GM21447 (cell line): ENCODE results near the gene TGM3.

Experiments
- ATAC-seq: cut with Tn5 transposase; IDR thresholded peaks from one replicate; pipeline ENCODE4 v1.9.1; 2021; ENCODE audit not compliant: unreplicated experiment

TGM3 gene

GRCh38 chr20:2283706-2284423 lies 11.9 kb upstream of the TGM3 start:
- no peak for ATAC-seq

DNA sequence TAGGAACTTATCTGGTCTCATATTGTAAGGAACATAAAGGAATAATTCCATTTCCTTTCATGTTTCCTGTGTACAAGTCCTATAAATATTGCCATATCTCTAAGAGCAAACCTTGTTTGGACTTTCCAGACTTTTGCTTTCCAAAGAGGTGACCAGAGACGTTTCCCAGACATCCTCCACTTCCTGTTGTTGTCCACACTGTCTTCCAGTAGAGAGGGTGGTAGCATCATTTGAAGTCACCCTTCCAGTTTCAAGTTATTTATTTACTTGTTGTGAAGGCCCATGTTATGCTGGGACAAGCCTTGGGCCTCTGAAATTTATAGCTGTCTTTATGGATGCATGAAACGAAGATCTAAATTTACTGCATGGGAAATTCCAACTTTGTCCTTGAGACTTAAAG lies 10.6 kb upstream of the TGM3 start:
- no peak for ATAC-seq

DNA sequence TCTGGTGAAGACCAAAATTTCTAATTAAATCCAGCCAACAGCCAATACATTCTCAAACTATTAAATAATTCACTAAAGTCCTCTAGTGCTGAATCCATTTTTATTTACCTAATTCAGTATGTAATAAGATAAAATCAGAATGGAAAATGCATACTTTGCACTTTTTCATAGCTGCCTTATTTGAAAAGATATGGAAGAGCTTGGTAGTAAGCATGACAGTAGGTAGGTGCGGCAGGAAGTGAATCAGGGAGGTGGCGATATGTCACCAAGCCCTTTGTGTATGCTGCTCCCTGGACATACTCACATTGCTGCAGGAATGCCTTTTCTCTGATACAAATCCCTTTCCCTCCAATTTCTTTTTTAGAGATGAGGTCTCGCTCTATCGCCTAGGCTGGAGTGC lies 10.2 kb upstream of the TGM3 start:
- ATAC-seq = no peak

DNA sequence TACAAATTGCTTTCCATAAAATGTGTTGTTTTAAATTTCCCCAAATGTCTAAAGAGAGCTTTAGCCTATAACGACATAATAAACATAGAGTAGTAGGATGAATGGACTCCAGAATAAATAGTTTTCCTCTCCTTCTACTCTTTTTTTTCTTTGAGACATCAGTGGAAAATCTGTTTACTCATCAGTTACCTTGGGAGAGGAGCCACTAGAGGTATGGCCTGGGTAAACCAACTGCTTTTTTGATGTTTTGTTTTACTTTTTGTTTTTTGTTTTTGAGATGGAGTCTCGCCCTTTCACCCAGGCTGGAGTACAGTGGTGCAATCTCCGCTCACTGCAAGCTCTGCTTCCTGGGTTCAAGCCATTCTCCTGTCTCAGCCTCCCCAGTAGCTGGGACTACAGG lies 8.3 kb upstream of the TGM3 start:
- no peak for ATAC-seq

- ATAC-seq = no peak
Observed at GRCh38 chr20:2289475-2289874, 6.3 kb upstream of the TGM3 start.

GRCh38 chr20:2290486-2290885 lies 5.3 kb upstream of the TGM3 start:
- ATAC-seq = no peak

DNA sequence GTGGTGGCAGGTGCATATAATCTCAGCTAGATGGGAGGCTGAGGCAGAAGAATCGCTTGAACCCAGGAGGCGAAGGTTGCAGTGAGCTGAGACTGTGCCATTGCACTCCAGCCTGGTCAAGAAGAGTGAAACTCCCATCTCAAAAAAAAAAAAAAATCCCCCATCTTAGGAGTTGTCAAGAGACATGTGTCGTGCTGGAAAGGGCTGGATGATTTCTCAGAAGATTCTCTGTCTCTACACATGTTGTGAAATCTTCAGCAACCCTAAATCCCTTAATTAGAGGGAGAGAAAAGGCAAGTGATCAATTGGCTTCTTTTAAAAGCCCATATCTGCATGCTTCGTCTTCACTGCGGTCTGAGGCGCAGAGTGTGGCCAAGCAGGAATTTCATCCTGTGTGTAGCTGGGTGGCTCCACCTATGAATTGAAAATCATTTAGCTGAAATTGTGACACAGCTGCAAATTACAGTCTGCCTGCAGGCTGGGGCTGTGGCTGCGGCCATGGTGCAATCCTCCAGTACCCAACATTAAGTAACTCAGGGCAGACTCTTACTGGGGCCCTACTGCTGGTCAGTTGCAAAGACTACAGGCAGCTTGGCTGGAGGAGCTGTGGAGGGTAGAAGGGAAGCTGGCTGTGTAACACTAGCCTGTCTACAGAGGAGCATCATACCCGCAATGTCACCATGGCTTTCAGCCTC lies 3.2 kb upstream of the TGM3 start:
- no peak for ATAC-seq

DNA sequence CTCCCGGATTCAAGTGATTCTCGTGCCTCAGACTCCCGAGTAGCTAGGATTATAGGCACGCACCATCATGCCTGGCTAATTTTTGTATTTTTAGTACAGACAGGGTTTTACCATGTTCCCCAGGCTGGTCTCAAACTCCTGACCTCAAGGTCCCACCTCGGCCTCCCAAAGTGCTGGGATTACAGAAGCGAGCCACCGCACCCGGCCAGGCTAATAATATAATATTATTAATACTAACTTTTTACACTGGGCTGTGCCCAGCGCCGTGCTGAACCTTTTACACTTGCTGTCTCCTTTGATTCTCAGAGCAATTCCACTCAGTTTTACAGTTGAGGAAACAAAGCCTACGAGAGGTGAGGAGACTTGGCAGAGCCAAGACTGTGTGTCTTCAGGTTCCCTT lies 2.3 kb upstream of the TGM3 start:
- no peak for ATAC-seq

DNA sequence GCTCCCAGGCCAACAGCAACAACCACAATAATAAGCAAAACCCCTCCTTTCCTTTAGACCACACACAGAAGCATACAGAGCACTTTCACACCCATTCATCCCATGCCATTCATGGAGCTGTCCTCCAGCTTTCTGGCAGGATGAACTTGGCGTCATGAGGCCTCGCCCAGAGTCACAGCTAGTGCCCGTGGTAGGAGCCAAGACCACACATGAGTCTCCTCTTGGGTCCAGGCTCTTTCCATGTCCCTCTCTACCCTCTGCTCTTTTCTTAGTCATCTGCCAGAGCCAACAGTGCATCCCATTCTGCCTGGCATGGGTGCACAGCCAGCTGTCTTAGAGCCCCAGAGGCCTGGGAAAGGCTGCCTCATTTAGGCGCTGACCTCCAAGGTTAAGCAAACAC lies 1.8 kb upstream of the TGM3 start:
- ATAC-seq = no peak

DNA sequence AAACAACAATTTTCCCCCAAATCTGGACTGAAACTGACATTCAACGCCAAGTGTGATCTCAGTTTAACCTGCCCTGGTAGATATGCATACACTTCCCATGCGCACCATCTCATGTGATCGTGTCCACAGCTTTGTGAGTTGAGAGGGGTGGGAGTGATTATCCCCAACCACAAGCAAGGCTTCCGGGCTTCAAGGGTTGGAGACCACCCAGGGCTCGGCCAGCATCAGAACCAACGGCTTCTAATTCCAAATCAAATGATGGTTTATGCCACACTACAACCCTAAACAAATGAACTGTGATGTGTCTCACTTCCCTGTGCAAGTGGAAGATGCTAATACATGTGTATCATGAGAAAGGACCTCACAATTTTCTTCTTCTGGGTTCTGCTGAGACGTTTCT lies 515 bp upstream of the TGM3 start:
- ATAC-seq = no peak

- ATAC-seq = no peak
Observed at GRCh38 chr20:2296524-2297356, 939 bp downstream of the TGM3 start.

GRCh38 chr20:2297357-2297728 lies 1.5 kb downstream of the TGM3 start:
- no peak for ATAC-seq

DNA sequence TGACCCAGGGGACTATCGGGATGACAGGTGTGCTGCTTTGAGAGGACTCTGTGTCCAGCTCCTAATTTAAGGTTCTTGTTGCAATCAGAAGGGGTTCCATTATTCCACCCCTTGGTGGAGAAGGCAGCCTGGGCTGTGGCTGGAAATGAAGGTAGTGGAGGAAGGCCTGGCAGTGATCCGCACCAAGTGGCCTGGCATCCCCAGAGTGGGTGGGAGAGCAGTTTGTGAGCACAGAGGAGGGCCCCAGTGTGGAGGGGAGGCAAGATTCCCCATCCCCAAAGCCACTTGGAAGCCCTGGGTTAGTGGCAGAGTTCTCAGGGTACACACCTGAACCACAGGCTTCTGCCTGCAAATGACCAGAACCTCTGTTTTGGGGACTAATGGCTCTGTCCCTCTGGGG lies 2.3 kb downstream of the TGM3 start:
- ATAC-seq = no peak

DNA sequence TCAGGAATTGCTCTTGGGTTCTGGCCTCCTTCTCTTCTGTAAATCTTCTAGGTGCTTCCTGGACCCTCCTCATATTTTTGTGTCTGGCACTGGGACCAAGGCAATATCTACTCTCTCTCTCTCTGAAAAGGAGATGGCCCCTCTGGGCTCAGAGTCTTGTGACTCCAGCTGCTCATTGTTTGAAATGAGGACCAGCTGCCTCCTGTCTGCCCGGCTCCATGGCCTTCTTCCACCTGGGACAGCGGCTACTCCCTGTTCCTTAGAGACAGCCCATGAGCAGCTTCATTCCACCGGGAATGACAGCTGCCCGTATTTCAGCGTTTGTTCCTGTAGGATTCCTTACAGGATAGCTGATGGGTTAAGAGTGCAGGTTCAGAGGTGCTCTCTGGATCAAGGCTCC lies 2.9 kb downstream of the TGM3 start:
- ATAC-seq = no peak

- ATAC-seq = no peak
Observed at GRCh38 chr20:2299301-2299700, 3.5 kb downstream of the TGM3 start.

- ATAC-seq = no peak
Observed at GRCh38 chr20:2300002-2300401, 4.2 kb downstream of the TGM3 start.

- no peak for ATAC-seq
Observed at GRCh38 chr20:2300420-2300819, 4.6 kb downstream of the TGM3 start.

GRCh38 chr20:2301164-2301622 lies 5.4 kb downstream of the TGM3 start:
- peak; percentile 89 for ATAC-seq

DNA sequence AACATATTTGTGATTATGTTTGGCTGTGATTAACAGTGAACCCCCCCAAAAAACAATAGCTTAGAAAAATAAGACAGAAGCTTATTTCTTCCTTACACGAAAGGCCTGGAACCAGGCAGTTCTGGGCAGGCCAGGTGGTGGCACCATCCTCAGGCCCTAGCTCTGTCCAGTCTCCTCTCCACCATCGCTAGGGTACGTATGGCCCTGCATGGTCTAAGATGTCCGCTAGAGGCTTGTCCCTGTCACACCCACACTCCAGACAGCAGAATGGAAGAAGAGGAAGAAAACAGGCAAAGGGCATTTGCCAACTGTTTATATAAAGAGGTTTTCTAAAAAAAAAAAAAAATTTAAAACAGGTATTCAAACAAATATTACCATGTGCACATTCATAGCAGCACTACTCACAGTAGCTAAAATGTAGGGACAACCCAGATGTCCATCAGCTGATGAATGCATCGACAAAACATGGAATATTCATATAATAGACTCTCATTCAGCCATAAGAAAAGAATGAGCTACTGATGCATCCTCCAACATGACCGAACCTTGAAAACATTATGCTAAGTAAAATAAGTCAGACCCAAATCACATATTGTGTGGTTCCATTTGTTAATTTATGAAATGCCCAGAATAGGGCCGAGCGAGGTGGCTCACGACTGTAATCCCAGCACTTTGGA lies 6.7 kb downstream of the TGM3 start:
- ATAC-seq = no peak

GRCh38 chr20:2303673-2304072 lies 7.9 kb downstream of the TGM3 start:
- ATAC-seq = no peak

DNA sequence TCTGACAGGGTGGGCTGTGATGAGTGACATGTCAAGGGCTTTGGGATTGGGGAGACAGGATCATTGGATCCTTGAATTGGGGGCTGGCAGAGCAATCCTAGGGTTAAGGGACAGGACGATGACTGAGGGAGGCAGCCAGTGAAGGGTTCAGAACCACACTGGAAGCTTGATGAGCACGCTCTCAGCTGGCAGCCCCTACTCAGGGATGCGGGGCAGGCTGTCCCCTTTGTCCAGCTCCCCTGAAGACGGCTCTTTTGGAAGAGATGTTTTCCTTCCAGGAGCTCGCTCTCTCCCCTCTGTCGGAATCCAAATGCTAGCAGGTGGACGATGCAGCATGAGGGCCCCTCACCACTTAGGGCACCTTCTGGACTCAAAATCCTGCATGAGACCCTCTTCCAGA lies 8.4 kb downstream of the TGM3 start:
- no peak for ATAC-seq
